Activated CD8-positive, alpha-beta memory T cell treated with anti-CD3 and anti-CD28 coated beads, Interleukin-2, amount 50 U/mL, for 1 hour (primary cell): ENCODE measurements around the gene CASR.

ENCODE experiments used
- DNase-seq: peaks from one replicate; pipeline ENCODE4 v3.0.0-alpha.2; 2020; ENCODE audit errors: extremely low read depth

CASR gene

DNA sequence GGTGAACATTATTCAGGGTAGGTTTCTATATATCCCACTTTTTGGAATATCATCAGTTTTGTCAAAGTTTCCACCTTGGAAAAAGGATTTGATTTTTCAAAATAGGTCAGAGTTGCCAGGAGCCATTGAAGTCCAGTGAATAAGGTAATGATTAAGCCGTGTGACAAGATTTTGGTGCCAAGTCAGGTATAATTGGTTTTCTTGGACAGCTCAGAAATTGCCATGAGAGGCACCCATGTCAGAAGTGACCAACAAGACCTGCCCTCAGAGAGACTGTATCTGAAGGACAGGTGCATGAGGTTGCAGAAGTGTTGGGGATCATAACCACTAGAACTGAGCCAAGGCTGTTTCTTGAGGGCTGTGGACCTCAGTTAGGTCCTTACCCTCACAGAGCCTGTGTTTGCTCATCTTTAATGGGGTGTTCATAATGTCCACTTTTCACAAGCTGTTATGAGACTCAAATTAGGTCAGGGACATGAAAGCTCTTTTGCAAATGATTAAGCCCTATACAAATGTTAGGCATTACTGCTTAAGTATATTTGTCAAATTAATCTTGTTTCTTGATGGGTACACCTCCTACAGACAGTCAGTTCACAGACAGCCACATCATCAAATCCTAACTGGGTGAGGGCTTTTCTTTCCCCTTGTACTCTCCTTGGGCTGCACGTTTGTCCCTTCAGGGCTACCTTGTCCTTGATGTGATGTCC is 32.3 kb downstream of the CASR start:
- no peak for DNase-seq

DNA sequence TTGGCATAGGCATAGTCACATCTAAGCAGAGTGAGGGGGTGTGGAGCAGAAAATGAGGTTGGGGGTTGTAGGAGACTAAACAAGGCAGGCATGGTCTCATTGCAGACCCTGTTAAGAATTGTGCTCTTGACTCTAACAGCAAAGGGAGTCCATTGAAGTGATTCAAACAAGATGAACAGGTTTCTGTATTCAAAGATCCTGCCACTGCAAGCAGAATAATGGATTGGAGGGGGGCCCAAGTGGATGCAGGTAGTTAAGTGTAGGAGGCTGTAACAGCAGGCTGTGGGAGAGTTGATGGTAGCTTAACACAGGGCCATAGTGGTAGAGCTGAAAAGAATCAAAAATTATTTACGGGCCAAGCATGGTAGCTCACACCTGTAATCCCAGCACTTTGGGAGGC is 34.4 kb downstream of the CASR start:
- no peak for DNase-seq

DNA sequence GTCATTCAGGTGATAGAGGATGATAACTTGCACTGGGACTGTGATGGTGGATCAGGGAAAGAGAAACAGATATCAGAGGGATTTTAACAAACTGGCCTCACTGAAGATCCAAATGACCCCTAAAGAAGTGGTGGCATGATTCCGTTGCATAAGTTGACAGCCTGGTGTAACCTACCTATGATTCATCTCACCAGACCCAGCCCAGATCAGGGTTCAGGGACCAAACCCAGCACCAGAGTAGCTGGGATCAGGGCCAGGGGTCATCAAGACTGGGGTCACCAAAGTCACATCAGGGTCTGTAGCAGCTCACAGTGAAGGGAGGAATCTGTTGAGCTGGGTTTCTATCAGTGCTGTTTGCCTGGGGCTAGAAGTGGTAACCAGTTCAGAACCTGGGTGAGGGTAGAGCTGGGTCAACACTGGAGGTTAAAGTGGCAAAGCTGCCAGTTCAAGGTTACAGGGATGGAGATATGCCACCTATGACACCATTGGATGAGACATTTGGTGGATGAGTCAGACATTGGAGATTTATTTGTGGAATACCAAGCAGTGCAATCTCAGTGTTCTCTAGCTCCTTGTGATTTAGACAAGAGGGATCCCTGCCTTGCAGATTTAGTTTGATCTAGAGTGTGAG is 35.9 kb downstream of the CASR start:
- no peak for DNase-seq

DNA sequence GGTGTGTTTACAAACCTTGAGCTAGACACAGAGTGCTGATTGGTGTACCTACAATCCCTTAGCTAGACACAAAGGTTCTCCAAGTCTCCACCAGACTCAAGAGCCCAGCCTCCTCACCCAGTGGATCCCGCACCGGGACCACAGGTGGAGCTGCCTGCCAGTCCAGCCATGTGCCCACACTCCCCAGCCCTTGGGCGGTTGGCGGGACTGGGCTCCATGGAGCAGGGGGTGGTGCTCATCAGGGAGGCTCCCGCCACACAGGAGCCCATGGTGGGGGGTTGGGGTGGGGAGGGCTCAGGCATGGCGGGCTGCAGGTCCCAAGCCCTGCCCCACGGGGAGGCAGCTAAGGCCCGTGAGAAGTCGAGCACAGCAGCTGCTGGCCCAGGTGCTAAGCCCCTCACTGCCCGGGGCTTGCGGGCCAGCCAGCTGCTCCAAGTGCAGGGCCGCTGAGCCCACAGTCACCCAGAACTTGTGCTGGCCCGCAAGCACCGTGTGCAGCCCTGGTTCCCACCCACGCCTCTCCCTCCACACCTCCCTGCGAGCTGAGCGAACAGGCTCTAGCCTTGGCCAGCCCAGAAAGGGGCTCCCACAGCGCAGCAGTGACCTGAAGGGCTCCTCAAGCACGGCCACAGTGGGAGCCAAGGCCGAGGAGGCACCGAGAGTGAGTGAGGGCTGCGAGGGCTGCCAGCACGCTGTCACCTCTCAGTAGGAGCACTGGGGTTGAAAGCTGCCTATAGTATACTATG is 43.7 kb downstream of the CASR start:
- no peak for DNase-seq

DNA sequence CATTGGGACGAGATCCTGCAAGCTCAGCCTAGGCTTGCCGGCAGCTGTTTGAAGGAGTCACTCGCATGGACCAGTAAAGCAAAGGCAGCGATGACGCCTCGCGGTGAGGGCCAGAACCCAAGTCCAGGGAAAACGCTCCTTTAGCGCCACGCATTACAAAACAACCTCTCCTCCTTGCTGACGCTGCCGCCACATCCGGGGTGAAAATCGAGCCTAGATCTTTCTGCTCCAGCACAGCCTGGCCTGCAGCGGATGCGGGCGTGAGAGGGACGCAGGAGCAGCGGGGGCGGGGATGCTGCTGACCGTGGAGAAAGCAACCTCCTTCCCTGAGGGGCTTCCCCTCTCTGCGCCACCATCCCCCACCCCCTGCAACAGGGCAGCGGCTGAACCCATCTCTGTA is 46.7 kb downstream of the CASR start:
- DNase-seq = no peak

DNA sequence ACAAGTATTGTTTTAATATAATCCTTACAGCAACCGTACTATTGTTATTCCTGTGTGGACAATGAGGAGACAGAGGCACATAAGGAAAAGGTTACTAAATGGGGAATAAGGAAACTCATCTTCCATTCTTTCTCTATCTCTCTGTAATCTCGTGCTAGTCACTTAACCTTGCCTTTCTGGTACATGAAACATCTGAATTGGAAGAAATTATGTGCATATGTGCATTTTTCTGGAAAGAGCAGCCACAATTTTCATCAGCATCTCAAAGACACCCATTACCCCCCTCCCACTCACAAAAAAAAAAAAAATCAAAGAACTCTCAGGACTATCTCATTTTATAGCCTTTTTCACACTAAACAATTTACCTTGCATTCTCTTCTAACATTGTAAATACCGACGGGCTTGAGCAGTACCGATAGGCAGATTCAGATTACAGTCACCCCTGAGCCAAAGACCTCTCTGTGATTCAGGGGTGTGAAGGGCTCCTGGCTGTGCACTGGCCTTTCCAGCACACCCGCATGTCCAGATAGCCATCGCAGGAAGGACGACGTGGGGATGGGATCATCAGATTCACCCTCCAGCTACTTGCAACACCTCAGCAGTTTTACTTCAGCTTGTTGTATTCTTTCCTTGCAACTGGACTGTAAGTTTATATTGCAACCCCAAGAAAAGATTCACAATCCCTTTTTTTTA is 48.1 kb downstream of the CASR start:
- DNase-seq = no peak

DNA sequence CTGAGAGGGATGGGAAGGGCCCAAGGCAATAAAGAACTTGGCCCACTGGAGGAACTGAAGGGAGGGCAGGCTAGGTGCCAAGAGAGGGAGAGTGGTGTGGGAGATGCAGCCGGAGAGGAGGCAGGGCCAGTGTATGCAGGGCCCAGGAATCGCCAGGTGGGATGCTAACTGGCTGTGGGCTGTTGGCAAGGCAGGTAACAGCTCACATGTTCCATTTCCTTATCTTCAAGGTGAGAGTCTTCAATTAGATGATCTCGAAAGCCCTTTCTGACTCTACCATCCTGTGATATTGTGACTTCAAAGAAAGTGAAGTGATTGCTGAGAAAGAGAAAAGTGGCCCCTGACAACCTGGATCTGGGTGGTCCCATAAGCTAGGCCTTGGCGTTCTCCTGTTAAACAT is 49.0 kb downstream of the CASR start:
- no peak for DNase-seq

DNA sequence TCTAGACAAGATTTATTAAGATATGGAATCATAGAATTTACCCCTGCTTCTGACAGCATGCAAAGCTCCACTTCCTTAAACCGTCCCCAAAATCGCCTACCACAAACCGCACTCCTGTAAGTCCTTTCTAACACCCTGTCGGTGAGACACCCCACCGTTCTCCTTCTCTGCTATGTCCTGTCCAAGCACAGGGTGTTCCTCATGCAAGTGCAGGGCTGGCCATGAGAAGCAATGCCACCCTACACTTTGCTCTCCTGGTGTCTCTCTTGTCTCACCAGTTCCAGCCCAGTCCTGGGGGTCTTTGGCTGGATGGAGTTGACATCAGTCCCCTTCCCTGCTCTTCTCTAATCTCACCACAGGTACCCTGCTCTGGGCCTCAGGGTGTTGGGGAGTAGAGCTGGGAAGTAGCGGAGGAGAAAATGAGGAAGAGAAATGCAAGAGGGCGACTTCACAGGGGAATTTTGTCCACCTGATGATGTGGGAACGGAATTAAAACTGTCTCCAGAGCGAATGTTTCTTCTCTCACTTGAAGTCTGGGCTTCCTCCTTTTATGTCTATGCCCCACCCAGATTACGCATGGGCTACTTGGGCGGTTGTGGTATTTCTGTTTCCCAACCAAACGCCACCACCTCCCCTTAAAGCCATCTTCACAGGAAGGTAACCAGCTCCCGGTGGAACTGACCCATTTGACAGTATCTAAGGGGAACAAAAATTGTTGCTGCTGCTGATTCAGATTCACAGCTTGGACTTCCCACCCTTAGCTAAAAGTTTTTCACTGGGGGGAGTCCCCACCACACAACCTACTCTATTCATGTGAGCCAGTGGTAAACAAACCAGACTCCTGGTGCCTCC is 49.9 kb downstream of the CASR start:
- no peak for DNase-seq

DNA sequence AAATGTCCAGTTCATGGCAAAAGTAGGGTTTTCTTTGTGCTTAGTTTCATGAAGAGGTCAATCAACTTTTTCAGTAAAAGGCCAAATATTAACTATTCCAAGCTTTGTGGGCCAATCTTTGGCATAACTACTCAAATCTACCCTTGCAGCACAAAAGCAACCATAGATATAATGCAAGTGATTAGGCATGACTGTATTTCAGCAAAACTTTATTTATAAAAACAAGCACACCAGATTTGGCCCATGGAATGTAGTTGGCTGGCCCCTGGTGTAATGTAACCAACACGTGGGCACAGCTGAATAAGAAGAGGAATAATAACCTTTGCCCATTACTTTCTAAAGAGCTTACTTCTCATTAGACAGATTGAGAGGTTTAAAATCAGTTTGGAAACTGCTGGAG is 50.6 kb downstream of the CASR start:
- DNase-seq = no peak

DNA sequence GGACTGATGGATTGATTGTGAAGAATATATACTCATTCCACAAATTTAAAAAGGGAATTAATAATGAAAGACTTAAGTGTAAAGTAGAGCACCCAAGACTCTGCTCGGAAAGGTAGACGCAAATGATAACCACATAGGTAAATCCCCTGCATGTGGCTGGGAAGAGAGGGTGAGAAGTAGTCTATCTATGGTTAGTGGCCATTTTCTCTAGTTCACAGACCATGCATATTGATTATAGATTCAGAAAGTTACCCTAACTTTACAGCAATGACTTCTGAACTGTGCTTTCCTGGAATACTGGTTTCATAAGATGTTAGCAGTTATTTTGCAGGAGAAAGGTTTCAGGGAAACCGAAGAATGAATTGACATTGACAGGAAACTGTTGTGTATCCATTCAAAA is 51.7 kb downstream of the CASR start:
- DNase-seq = no peak

DNA sequence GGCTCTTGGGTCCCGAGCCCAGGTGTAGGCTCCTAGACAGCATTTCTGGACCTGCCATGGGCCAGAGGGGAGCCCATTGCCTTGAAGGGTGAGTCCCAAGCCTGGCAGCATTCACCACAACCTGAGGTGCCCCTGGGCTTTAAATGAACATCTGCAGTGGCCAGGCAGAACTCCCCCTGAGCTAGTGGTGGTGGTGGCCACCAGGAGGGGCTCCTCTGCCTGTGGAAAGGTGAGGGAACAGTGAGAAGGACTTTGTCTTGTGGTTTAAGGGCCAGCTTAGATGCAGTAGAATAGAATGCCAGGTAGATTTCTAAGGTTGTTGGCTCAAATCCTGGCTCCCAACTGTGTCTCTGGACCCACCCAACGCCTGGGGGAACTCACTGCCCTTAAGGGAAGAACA is 55.6 kb downstream of the CASR start:
- DNase-seq = no peak

DNA sequence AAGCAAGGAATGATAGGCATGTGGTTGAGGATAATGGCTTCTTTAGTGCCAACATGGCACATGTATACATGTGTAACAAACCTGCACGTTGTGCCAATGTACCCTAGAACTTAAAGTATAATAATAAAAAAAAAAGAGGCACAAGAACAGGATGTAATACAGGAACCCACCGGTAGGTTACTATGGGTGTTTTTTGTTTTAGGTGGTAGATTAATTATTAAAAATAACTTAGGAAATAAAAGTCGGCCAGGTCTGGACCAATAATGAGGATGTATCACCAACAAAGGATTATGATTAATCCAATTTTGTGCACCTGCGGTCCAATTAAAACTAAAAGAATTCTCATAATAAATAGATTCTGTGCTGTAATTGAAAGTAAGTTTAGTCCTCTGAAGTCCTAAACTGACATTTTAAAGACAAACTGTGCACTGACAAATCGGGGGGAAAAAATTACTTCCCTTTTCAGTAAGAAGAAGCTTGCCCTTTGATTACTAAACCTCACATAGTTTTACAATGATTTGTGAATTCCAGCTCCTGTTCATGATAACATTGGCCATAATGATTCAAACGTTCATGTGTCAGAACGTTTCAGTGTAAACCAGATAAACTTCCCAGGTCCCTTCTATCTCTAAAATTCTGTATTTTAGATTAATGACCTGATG is 62.2 kb downstream of the CASR start:
- DNase-seq = no peak

DNA sequence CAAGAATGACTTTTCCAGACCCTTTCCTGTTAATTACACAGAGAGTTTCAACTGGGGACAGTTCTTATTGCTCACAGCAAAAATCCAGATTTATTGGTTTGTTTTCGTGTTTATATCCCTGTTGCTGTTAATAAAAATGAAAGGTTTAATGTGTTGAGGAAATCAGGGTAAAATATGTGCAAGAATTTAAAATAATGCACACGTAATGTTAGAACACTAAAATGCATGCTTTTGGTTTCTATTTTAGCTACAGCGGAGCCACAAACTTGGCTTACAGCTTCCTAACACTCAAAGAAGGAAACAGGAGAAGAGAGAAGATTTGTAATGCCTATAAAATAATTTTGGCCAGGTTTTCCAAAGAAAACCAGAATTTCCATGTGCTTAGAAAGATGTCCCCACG is 62.7 kb downstream of the CASR start:
- no peak for DNase-seq

DNA sequence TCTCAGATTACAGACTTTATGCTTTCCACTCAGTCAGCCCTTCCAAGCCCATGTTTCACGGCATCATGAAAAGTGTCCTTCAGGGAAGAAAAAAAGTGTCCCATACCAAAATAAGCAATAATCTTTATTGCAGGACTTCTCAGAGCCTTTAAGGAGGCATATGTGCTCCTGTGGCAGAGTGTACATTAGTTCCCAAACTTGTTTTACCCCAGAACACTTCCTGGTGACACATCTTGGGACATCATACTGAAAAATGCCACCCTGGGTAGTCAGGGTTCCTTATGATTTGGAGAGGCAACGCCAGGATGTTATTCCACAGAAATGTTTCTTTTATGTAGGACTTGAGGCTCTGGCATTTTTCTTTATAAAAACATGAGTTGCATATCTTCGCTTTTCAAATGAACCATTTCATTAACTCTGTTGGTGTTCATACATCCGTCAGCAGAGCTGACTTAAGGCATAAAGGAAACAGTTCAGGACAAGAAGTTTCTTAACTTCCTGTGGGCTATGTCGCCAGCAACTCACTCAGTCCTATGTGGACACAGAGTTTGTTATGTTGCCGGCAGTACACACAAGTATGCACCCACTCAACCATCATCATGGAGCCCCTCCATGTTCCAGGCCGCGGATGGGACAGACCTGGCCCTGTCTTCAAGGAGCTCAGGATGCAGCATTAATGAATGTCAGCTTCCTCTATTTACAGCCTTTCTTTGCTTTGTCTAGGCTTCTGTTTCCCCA is 63.8 kb downstream of the CASR start:
- no peak for DNase-seq

DNA sequence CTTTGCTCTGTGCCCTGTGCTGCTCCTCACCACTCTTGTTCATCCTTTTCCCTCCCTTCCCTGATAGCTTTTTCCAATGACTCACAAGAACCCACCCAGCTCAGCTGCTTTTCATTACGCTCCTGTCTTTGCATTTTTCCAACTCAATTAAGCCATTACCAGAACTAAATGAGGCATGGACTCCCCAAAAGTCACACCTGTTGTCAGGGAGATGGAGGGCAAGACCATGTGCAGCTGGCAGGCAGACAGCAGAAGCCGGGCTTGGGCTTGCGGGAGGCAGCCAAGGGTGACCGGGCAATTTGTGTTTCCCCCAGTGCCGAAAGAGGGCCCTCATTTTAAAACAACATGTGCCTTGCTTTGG is 64.3 kb downstream of the CASR start:
- no peak for DNase-seq

DNA sequence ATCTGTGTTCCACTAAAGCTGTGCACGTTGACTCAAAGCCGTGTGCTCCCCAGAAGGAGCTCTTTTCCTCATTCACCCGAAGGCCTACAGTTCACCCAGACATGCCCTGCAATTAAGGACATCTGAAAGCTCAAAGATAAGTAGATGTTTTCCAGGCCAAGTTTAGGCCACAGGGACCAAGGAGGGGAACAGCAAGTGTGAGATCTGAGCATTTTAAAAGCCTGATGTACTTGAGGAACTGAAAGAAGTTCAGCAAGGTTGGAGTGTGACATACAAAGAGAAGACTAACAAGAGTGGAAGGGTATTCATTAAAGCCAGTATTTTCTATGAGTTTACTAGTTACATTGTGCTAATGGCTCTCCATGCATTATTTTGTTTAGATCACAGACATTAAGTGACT is 68.0 kb downstream of the CASR start:
- DNase-seq = no peak

DNA sequence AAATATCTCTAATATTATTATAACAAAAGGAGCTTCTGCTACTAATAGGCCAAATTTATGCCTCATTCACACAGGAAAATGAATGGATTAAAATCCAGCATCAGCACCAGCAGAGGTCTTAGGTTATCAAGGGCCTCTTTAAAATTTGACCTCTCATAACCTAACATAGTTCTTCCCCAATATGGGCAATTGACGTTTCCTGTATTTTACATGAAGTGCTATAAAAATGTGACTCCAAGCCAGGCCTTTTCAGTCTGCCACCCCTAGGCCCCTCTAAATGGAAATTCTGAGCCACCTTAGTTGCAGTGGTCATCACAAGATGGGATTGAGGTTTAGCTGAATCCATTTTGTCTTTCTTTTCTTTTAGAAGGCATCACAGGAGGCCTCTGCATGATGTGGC is 70.1 kb downstream of the CASR start:
- DNase-seq = no peak

DNA sequence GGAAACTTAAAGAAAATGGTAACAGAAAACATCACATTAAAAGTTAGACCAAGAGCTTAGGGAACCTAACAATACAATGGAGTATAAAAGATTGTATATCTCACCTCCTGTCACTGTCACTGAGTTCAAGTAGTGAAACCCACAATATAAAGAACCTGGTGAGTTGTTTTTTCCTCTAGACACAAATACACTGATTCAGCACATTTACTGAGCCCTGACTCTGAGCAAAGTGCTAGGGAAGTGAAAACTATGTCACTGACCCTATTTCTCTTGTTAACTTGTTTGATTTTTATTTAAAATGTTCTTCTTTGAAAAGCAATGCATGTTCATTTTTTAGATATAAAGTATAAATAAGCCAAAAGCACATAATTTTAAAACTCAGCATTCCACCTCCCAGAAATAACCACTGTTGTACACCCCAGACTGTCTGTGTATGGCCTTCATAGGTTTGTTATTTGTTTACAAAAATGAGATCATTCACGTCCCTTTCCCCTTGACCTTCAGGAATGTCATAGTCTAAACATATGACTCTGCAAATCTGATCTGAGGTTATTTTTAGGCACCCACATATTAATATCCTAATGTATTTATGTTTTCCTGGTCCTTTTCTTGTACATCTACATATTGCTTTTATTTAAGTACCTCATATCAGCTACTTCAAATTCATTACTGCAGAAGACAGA is 72.4 kb downstream of the CASR start:
- DNase-seq = no peak

DNA sequence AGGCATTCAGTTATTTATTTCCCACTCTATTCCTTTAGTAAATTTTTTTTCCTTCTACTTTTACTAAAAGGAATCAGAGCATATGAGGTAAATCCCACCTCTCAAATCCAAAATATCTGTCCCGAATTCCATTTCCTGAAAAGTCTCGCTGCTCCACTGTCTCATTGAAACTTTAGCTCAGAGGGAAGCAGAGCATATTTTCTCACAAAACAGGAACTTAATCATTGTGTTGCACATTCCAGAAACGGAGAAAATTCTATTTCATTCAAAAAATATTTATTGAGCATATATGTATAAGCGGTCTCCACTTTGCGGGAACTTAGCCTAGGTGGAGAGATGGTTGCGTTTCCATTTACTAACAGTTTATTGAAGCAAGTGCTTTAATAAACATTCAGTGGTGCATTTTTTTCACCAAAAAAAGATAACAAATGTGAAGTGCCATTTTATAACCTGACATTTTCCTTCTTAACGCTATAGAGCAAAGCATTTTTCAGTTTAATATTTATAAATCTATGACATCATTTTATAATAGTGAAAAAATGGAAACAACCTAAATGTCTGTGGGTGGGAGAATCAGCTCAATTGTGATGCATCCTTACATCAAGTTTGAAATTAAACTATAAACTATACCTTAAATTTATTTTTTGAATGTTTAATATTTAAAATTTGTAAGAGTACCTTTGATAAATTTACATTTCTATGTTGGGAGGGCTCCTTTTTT is 74.3 kb downstream of the CASR start:
- no peak for DNase-seq
